HUES64 (cell line): ENCODE measurements around the gene RRAS.
A peak's percentile ranks its signal among the peaks of the same experiment; 100 is the strongest.

Experiments used
- H3K27ac ChIP-seq: 2 replicates; pipeline ENCODE4 v1.7.0; 2013; ENCODE audit warnings: low read depth, low read length, inconsistent platforms
- H3K27me3 ChIP-seq: 2 replicates; pipeline ENCODE4 v1.6.1; 2013; ENCODE audit warnings: mild to moderate bottlenecking, low read length; ENCODE audit not compliant: insufficient read depth
- H3K36me3 ChIP-seq: 2 replicates; pipeline ENCODE4 v1.6.1; 2013; ENCODE audit warnings: mild to moderate bottlenecking, low read length; ENCODE audit not compliant: insufficient read depth
- H3K4me1 ChIP-seq: 2 replicates; pipeline ENCODE4 v1.6.1; 2013; ENCODE audit warnings: mild to moderate bottlenecking, low read length, moderate library complexity; ENCODE audit not compliant: insufficient read depth
- H3K4me3 ChIP-seq: 2 replicates; pipeline ENCODE4 v1.5.1; 2013; ENCODE audit warnings: mild to moderate bottlenecking, low read length, moderate library complexity
- H3K9ac ChIP-seq: 2 replicates; pipeline ENCODE4 v1.6.1; 2013; ENCODE audit warnings: mild to moderate bottlenecking, low read depth, low read length
- H3K9me3 ChIP-seq: 2 replicates; pipeline ENCODE4 v1.6.1; 2013; ENCODE audit warnings: low read depth, low read length; ENCODE audit not compliant: insufficient read depth
- WGBS: fragments of 150-250, 120-280 bp; methylation state at CpG from one replicate; pipeline ENCODE4 v1.1.7; 2013; ENCODE audit warnings: missing lambda C conversion rate; 5-methylcytosine and 5-hydroxymethylcytosine counted together

Gene RRAS

DNA sequence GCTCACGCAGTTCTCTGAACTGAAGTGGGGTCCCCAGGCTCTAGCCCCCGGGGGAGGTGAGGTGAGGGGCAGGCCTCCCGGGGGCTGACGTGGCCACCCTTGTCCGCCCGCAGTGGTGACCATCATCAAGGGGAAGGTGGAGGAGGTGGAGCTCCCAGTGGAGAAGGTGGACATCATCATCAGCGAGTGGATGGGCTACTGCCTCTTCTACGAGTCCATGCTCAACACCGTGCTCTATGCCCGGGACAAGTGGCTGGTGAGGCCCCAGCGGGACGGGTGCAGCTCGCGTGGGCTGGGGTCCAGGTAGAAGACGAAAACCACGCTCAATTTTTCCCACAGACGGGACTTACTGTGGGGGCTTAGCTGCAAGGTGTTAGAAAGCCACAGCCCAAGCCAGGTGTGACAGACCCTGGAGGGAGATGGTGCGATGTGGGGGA, 43.9 kb upstream of the RRAS start:
- peaks cover 10% of the 10 kb centered on the region for H3K4me1 ChIP-seq
- whole genome bisulfite sequencing = 97% methylated on average over 18 of the region's 18 CpGs
- no peak overlapping the region for H3K27ac ChIP-seq
- H3K36me3 ChIP-seq = peaks cover 71% of the 10 kb centered on the region
- no peaks in the 10 kb centered on the region for H3K27me3 ChIP-seq
- H3K4me3 ChIP-seq = no peak overlapping the region
- no peaks in the 10 kb centered on the region for H3K9me3 ChIP-seq
- H3K9ac ChIP-seq = no peak overlapping the region

- Histone ChIP-seq H3K36me3 (peaks cover 59% of the 10 kb centered on the region), H3K9ac (no peak overlapping the region), H3K27me3 (no peaks in the 10 kb centered on the region), H3K4me3 (no peak overlapping the region), H3K4me1 (peaks cover 10% of the 10 kb centered on the region), H3K27ac (no peak overlapping the region), H3K9me3 (no peaks in the 10 kb centered on the region)
- 95% methylated on average over 8 of the region's 8 CpGs for WGBS
Observed at GRCh38 chr19:49682274-49682673, 42.3 kb upstream of the RRAS start.

DNA sequence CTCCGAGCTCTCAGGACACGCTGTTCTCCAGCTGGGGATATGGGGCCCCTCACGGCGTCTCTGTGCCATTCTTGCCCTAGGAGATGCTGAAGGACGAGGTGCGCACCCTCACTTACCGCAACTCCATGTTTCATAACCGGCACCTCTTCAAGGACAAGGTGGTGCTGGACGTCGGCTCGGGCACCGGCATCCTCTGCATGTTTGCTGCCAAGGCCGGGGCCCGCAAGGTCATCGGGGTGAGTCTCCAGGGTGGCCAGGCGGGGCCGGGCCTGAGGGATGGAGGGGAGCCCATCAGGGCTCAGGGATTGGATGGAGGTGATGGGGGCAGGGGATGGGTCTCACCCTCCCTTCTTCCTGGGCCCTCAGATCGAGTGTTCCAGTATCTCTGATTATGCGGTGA, 41.9 kb upstream of the RRAS start:
- H3K36me3 ChIP-seq = peaks cover 57% of the 10 kb centered on the region
- no peak overlapping the region for H3K9ac ChIP-seq
- no peak overlapping the region for H3K4me3 ChIP-seq
- H3K4me1 ChIP-seq = peaks cover 10% of the 10 kb centered on the region
- no peaks in the 10 kb centered on the region for H3K27me3 ChIP-seq
- H3K9me3 ChIP-seq = no peaks in the 10 kb centered on the region
- no peak overlapping the region for H3K27ac ChIP-seq
- WGBS = 96% methylated on average over 19 of the region's 19 CpGs

GRCh38 chr19:49680421-49681351, 40.7 kb upstream of the RRAS start:
- Histone ChIP-seq H3K9ac (no peak overlapping the region; the same call in 1 of the 2 replicates), H3K36me3 (peaks cover 48% of the 10 kb centered on the region)
- WGBS = 41% methylated on average over 40 of the region's 40 CpGs

GRCh38 chr19:49679771-49680413, 39.9 kb upstream of the RRAS start:
- WGBS = 51% methylated on average over 10 of the region's 10 CpGs
- no peaks in the 10 kb centered on the region for H3K27me3 ChIP-seq
- H3K9ac ChIP-seq = no peak overlapping the region; the same call in 1 of the 2 replicates
- H3K4me1 ChIP-seq = peaks cover 10% of the 10 kb centered on the region
- H3K27ac ChIP-seq = peak overlapping the region; percentile 1; the same call in 1 of the 2 replicates
- H3K9me3 ChIP-seq = no peaks in the 10 kb centered on the region
- peak overlapping the region; percentile 29; the same call in 1 of the 2 replicates for H3K4me3 ChIP-seq
- H3K36me3 ChIP-seq = peaks cover 40% of the 10 kb centered on the region

More at GRCh38 chr19:49680421-49681351, 40.7 kb upstream of the RRAS start:
- no peaks in the 10 kb centered on the region for H3K9me3 ChIP-seq
- H3K4me1 ChIP-seq = peaks cover 10% of the 10 kb centered on the region
- peak overlapping the region; percentile 1; the same call in 1 of the 2 replicates for H3K27ac ChIP-seq
- 0 out of 2 replicates have a peak overlapping the region, but pooled peaks have one; percentile 14 for H3K4me3 ChIP-seq
- no peaks in the 10 kb centered on the region for H3K27me3 ChIP-seq

GRCh38 chr19:49678985-49679770, 39.2 kb upstream of the RRAS start:
- 75% methylated on average over 11 of the region's 12 CpGs for WGBS
- Histone ChIP-seq H3K9me3 (no peaks in the 10 kb centered on the region), H3K27ac (no peak overlapping the region), H3K27me3 (no peaks in the 10 kb centered on the region), H3K9ac (no peak overlapping the region), H3K36me3 (peaks cover 33% of the 10 kb centered on the region), H3K4me1 (peaks cover 10% of the 10 kb centered on the region), H3K4me3 (peak overlapping the region; percentile 24; the same call in 1 of the 2 replicates)

DNA sequence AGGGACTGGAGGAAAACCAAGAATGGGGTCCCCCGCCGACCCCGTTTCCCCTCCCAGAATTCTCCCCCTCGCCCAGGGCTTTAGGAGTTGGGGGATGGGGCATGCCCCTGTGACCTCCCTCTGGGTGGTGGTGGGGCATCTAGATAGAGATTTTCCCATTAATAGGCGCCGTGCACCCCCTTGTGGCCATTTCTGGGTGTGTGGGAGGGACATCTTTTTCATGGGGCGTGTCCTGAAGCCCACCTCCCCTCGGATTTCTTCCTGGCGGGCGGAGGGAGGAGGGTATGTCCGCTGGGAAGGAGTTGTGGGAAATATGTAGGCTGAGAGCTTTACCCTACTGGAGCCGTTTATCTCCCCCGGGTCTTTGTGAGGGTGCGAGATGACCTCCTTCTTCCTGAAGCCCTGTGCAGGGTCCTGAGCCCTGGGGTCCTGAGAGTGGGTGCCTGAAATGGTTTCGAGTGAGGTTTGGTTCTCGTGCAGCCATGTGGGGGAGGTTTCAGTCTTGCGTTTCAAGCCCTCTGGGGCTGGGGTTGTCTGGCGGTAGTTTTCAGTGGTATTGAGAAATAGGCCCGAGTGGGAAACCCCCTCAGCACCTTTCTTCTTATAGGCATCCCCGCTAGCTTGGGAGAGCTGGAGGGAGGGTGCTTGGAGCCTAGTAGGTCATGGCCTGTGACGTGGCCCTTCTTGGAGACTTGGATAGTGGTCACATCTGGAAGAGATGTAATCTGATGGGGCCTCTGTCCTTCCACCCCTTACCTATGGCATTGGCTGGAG, 38.1 kb upstream of the RRAS start:
- H3K4me3 ChIP-seq = peak overlapping the region; percentile 99
- H3K4me1 ChIP-seq = peaks cover 10% of the 10 kb centered on the region
- H3K36me3 ChIP-seq = peaks cover 33% of the 10 kb centered on the region
- peak overlapping the region; percentile 100 for H3K27ac ChIP-seq
- peak overlapping the region; percentile 100 for H3K9ac ChIP-seq
- 4% methylated on average over 17 of the region's 21 CpGs for WGBS
- H3K9me3 ChIP-seq = no peaks in the 10 kb centered on the region
- no peaks in the 10 kb centered on the region for H3K27me3 ChIP-seq

- Histone ChIP-seq H3K9ac (peak within 1 kb of the TSS; percentile 100), H3K27ac (peak within 1 kb of the TSS; percentile 100), H3K4me1 (peaks cover 10% of the 10 kb centered on the region), H3K9me3 (no peaks in the 10 kb centered on the region), H3K27me3 (no peaks in the 10 kb centered on the region), H3K4me3 (peak within 1 kb of the TSS; percentile 99), H3K36me3 (peaks cover 25% of the 10 kb centered on the region)
- WGBS = under 1% methylated on average over 41 of the region's 57 CpGs
Observed at GRCh38 chr19:49677231-49677900, 37.4 kb upstream of the RRAS start, which contains the start of gene PRMT1. TSS of gene PRMT1 (plus strand) at chr19:49677271. CDS start at chr19:49677281, 10 bp downstream.

- Histone ChIP-seq H3K36me3 (peaks cover 20% of the 10 kb centered on the region), H3K4me1 (peaks cover 10% of the 10 kb centered on the region), H3K27ac (peak overlapping the region; percentile 100), H3K27me3 (no peaks in the 10 kb centered on the region), H3K4me3 (peak overlapping the region; percentile 99), H3K9ac (peak overlapping the region; percentile 100), H3K9me3 (no peaks in the 10 kb centered on the region)
- WGBS = under 1% methylated on average over 34 of the region's 34 CpGs
Observed at GRCh38 chr19:49676784-49677230, 36.9 kb upstream of the RRAS start.
